Islet precursor cell (in vitro differentiated cells): ENCODE results near the gene RBM20.
A peak's percentile ranks its signal among the peaks of the same experiment; 100 is the strongest.
"Not testable (repeated sequence)": the region's sequence is repeated elsewhere in the genome, so short reads cannot be mapped to it uniquely, and the experiment has no call there.

Source experiments
- DNase-seq: peaks from one replicate; pipeline ENCODE4 v3.0.0-alpha.2; 2018

The RBM20 gene

DNA sequence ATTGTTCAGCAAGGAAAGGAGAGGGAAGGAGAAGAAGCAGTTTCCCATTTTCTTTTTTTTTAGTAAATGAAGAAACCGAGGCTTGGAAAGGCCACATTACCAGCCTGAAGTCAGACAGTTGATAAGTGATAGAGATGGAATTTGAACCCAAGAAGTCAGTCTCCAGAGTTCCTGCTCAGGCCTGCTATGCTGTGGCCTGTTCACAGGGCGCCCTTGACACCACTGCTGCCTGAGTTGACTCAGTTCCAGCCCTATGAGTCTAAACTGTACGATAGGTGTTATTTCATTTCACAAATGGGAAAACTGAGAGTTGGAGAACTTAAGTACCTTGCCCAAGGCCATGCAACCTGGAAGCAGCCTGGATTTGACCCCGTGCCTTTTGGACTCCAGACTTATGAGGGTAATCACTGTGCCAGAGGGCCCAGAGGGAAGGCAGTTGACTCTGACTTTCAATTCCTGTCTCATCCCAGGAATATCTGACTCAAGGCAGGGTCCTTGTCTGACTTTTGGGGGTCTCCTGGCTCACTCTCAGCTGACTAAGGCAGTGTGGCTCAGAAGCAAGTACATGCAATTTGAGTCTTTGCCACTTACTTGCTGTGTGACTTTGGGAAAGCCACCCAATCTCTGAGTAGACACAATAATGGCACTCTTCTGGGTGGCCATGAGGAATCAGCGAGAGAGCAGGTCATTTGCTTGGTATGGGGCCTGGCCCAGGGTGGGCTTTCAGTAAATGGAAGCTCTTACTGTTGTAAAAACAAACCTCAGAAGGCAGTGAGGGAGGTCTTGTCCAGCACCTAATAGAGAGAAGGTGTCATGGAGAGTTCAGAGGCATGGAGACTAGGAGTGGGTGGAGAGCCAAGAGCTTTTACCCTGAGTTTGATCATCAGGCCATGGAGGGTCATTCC, 17.9 kb upstream of the RBM20 start:
- DNase-seq, result no peak

DNA sequence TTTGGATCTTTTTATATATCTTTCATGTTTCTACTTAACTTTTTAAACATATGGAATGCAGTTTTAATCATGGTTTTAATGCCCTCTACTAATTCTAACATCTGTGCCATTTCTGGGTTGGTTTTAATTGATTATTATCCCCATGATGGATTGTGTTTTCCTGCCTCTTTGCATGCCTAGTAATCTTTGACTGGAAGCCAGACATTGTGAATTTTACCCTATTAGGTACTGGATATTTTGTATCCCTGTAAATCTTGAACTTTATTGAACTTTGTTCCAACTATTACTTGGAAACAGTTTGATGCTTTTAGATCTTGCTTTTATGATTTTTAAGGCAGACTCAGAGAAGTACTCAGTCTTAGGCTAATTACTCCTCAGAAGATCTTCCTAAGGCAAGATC, 16.0 kb upstream of the RBM20 start:
- no peak for DNase-seq

- DNase-seq, result peak; percentile 68
Measured at GRCh38 chr10:110629680-110630191, 14.4 kb upstream of the RBM20 start.

DNA sequence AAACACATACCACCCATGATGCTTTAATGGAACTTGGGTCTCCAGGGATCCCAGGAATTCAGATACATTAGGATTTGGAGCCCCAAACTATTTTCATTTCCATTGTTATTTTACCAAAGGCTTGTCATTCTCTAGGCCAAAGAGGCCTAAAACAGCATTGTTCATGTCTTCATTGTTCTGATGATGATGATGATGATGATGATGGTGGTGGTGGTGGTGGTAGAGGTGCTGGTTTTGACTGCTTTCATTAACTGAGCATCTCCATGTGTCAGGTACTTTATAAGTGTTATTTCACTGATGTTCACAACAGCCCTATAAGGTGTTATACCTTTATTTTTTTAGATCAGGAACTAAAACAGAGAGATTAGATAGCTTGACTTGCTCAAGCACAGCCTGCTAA, 12.2 kb upstream of the RBM20 start:
- DNase-seq, result no peak

- no peak for DNase-seq
Measured at GRCh38 chr10:110632591-110633215, 11.4 kb upstream of the RBM20 start.

- no peak for DNase-seq
Measured at GRCh38 chr10:110634527-110635209, 9.5 kb upstream of the RBM20 start.

- DNase-seq, result no peak
Measured at GRCh38 chr10:110636572-110636931, 7.6 kb upstream of the RBM20 start.

GRCh38 chr10:110636932-110637557, 7.1 kb upstream of the RBM20 start:
- DNase-seq, result no peak

DNA sequence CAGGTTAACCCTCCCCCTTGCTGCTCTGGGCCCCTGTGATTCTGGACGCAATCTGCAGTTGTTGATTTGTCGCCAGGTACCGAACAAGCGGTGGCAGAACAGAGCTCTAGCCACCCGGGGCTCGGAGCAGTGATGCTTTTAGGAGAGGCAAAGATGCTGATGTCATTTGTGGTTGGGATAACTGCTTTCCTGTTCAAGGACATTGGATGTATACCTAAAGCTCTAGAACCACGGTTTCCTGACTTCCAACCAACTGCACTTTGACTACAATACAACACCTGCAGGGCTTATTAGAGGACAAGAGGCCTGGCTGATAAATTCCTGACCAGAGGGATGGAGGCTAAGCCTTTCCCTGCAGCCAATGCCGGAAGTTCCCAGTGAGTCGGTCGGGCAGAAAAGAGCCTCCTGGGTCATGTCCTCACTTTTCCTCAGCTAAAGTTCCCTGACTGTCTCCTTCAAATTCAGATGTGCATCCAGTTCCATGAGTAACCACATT, 6.5 kb upstream of the RBM20 start:
- peak; percentile 76 for DNase-seq

DNA sequence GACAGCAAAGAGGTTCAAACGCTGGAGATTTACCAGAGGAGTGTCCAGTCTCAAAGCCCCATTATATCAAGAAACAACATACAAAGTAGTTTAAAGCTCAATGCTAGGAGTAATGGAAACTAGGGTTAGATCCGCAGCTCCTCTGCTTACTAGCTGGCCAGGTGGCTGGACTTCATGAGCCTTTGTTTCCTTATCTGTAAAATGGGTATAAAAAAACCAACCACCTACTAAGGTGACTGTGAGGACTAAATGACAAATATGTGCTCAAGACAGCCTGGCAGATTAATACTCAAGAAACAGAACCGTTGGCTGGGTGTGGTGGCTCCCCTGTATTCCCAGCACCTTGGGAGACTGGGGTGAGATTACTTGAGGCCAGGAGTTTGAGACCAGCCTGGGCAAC, 5.8 kb upstream of the RBM20 start:
- no peak for DNase-seq

- DNase-seq, result not testable (repeated sequence)
Measured at GRCh38 chr10:110639046-110639445, 5.1 kb upstream of the RBM20 start.

DNA sequence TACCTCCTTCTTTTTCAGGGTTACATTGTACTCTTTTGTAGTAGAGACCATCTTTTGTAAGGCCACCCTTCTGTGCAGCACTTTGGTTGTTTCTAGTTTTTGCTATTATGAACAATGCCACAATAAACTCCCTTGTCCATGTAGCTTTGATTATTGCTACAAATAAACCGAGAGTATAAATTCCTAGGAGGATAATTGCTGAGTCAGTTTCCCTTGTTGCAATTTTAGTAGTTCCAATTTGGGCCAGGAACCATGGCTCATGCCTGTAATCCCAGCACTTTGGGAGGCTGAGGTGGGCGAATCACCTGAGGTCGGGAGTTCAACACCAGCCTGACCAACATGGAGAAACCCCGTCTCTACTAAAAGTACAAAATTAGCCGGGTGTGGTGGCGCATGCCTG, 4.3 kb upstream of the RBM20 start:
- DNase-seq, result not testable (repeated sequence)

- peak; percentile 96 for DNase-seq
Measured at GRCh38 chr10:110641256-110641655, 2.9 kb upstream of the RBM20 start.

- no peak for DNase-seq
Measured at GRCh38 chr10:110642204-110643034, 1.7 kb upstream of the RBM20 start.

DNA sequence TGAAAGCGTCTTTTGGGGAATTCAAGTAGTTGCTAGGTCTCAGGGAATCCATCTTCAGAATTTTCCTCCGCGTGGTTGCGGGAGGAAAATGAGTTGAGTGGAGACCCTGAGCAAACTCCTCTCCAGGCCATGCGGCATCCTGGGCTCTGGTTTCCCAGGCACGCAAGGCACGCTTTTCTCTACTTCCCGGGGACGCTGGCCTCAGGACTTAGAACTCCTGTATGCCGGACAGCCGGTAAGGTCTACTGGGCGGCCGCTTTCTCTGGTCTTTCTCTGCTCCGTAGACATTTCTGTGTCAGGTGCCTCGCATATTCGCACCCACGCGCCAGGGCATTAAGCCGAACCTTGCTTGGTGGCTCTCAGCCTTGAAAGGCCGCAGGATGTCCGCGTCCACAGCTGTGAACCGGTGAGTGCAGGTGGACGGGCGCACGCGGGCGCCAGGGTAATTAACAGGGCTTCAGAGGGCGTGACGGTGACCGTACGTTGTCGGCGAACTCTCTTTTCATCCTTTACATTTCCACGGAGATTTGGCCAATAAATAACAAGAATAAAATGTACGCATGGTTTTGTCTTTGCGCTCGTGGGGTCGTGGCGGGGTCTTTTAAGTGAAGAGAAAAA, 992 bp upstream of the RBM20 start:
- peak; percentile 90 for DNase-seq

GRCh38 chr10:110644598-110645462, 694 bp downstream of the RBM20 start:
- no peak for DNase-seq

- DNase-seq, result no peak
Measured at GRCh38 chr10:110646417-110647135, 2.4 kb downstream of the RBM20 start.

- DNase-seq, result no peak
Measured at GRCh38 chr10:110647136-110647430, 2.9 kb downstream of the RBM20 start.

DNA sequence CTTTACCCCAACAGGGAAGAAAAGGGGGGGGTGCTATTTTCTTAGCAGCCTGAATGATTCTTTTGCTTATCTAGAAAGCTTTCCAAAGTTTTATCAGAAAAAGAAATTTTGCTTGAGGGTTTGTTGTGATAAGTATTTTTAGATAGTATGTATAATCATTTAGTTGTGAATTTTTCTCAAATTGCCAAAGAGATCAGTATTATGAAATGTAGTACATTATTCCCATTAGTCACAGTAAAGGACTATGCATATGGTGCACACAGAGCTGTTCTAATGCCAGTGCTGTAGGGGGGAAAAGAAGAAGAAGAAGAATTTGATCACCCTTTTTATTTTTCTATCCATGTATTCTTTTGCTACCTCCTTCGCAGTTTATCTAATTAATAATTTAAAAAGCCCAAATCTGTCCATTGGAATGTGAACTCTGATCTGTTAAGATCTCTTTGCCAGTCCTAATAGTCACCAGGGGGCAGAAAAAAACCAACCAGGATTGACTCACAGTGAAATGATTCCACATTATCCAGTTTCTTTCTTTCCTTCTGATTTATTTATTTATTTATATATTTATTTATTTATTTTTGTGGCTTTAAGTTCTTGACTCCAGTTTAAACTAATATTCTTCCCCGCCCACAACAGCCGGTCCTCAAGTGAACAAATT, 4.7 kb downstream of the RBM20 start:
- no peak for DNase-seq
